ENCODE results near the gene RPN1.
"Not testable (repeated sequence)": the region's sequence is repeated elsewhere in the genome, so short reads cannot be mapped to it uniquely, and the experiment has no call there.

Gene RPN1

DNA sequence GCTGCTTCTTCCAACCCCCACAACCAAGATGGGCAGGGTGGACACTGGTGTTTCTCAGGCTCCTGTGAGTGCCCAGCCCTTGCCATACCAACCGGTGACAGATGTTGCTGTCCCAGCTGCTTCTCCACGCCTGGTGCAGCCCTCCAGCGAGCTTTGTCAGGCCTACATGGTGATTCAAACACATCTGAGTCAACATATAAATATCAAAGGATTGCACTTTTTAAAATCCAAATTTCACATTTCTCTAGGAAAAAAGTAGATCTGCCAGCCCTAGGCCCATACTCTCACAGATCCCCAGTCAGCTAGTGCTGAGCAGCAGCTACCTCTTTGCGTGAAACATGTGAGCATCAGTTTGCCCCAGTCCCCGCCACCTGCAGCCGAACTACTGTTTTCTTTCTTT, 52.7 kb downstream of the RPN1 start:
- no peaks in the 10 kb centered on the region for H3K4me1 ChIP-seq
- H3K9ac ChIP-seq = no peak overlapping the region
- no peak overlapping the region for H3K4me2 ChIP-seq (ENCODE audit: low read length)
- no peak overlapping the region for H3K4me3 ChIP-seq (ENCODE audit: low read depth, low read length)
- TF ChIP-seq, protein P1, sequence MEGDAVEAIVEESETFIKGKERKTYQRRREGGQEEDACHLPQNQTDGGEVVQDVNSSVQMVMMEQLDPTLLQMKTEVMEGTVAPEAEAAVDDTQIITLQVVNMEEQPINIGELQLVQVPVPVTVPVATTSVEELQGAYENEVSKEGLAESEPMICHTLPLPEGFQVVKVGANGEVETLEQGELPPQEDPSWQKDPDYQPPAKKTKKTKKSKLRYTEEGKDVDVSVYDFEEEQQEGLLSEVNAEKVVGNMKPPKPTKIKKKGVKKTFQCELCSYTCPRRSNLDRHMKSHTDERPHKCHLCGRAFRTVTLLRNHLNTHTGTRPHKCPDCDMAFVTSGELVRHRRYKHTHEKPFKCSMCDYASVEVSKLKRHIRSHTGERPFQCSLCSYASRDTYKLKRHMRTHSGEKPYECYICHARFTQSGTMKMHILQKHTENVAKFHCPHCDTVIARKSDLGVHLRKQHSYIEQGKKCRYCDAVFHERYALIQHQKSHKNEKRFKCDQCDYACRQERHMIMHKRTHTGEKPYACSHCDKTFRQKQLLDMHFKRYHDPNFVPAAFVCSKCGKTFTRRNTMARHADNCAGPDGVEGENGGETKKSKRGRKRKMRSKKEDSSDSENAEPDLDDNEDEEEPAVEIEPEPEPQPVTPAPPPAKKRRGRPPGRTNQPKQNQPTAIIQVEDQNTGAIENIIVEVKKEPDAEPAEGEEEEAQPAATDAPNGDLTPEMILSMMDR (IDR thresholded peaks at IDR 0.05) = no peak
- no peaks in the 10 kb centered on the region for H3K36me3 ChIP-seq (ENCODE audit: control insufficient read depth, insufficient read depth, low read length)
- no peak overlapping the region for H2AFZ ChIP-seq
- H3K27ac ChIP-seq = no peak overlapping the region
- no peaks in the 10 kb centered on the region for H3K27me3 ChIP-seq (ENCODE audit: control insufficient read depth, insufficient read depth, low read length)
- no peaks in the 10 kb centered on the region for H3K9me3 ChIP-seq (ENCODE audit: control insufficient read depth, low read length)
- H3K79me2 ChIP-seq = no peaks in the 10 kb centered on the region

DNA sequence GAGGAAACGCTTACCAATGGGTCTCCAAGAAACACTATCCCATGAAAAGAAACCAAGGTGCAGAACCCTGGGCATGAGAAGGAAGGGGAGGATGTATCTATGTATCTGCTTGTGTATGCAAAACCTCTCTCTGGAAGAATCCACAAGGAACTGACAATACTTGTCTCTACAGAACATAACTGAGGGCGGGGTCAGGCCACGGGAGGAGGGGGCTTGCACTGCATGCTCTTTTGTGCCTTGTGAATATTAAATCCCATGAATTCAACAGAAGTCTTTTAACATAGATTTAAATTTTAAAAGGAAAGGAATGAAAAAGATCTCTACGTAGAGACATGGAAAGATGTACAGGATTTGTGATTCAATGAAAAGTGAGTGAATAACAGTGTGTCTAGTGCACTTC, 57.8 kb downstream of the RPN1 start:
- no peak overlapping the region for H3K9ac ChIP-seq
- no peaks in the 10 kb centered on the region for H3K4me1 ChIP-seq

DNA sequence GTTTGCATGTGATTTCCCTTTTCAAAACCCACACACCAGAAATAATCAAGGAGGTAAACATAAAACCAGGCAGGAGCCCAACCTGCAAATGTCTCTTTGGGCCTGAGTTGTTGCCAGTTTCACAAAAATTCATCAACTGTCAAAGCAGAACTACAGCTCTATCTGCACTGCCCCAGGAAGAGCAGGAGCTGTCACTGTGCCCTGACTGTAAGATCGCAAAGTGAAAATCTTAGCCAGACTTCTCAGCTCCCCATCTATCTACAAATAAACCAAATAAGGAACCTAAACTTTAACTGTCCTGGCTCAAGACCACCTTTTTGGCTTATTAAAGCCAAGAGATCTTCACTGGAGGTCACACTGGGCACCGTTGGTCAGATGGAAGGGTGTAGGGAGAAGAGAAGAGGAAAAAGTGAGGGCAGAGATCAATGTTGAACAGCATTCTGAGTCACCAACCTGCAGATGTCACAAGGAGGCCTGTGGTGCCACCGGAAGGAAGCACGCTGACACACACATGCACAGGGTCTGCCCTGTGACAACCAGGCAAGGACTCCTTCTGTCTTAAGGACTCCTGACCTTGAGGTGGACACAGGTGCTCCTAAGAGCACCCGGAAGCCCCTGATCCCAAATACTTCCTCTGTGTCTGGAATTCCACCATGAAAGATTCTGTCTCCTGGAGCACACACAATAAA, 58.7 kb downstream of the RPN1 start:
- no peak overlapping the region for H3K4me3 ChIP-seq (ENCODE audit: low read depth, low read length)
- no peaks in the 10 kb centered on the region for H3K36me3 ChIP-seq (ENCODE audit: control insufficient read depth, insufficient read depth, low read length)
- H3K9ac ChIP-seq = no peak overlapping the region
- no peak overlapping the region for H3K27ac ChIP-seq
- H3K9me3 ChIP-seq (ENCODE audit: control insufficient read depth, low read length) = no peaks in the 10 kb centered on the region
- TF ChIP-seq, protein P1 (IDR thresholded peaks at IDR 0.05) = no peak
- H2AFZ ChIP-seq = no peak overlapping the region
- H3K4me2 ChIP-seq (ENCODE audit: low read length) = no peak overlapping the region
- H3K79me2 ChIP-seq = no peaks in the 10 kb centered on the region
- H3K4me1 ChIP-seq = no peaks in the 10 kb centered on the region
- H3K27me3 ChIP-seq (ENCODE audit: control insufficient read depth, insufficient read depth, low read length) = no peaks in the 10 kb centered on the region

More for the DNA sequence above, 57.8 kb downstream of the RPN1 start:
- Histone ChIP-seq H3K79me2 (no peaks in the 10 kb centered on the region), H3K36me3 (ENCODE audit: control insufficient read depth, insufficient read depth, low read length) (no peaks in the 10 kb centered on the region), H3K4me3 (ENCODE audit: low read depth, low read length) (no peak overlapping the region), H2AFZ (no peak overlapping the region), H3K27ac (no peak overlapping the region), H3K9me3 (ENCODE audit: control insufficient read depth, low read length) (no peaks in the 10 kb centered on the region), H3K27me3 (ENCODE audit: control insufficient read depth, insufficient read depth, low read length) (no peaks in the 10 kb centered on the region), H3K4me2 (ENCODE audit: low read length) (no peak overlapping the region)
- TF ChIP-seq, protein P1 (IDR thresholded peaks at IDR 0.05) = no peak

DNA sequence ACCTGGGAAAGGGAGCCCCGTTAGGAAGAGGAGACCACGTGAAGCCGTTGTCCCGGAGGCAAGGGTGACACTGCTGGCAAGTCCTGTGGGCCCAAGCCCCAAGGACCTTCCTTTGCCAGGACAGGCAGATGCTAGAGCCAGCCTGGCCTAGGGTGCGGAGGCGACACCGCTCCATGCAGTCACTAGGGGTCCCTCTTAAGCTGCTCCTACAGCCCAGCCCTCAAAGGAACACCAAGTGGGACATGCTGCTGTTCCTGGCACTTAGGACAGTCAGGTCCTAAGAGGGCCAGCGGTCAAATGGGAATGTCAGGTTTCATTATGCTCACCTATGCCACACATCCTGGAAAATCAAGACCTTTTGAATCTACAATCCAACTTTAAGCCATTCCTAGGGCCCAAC, 59.7 kb downstream of the RPN1 start:
- Histone ChIP-seq H3K4me1 (no peaks in the 10 kb centered on the region), H3K27me3 (ENCODE audit: control insufficient read depth, insufficient read depth, low read length) (no peaks in the 10 kb centered on the region), H3K9me3 (ENCODE audit: control insufficient read depth, low read length) (no peaks in the 10 kb centered on the region), H3K4me3 (ENCODE audit: low read depth, low read length) (no peak overlapping the region), H2AFZ (no peak overlapping the region), H3K4me2 (ENCODE audit: low read length) (no peak overlapping the region), H3K27ac (no peak overlapping the region), H3K79me2 (no peaks in the 10 kb centered on the region), H3K9ac (no peak overlapping the region), H3K36me3 (ENCODE audit: control insufficient read depth, insufficient read depth, low read length) (no peaks in the 10 kb centered on the region)
- TF ChIP-seq, protein P1 (IDR thresholded peaks at IDR 0.05) = no peak

DNA sequence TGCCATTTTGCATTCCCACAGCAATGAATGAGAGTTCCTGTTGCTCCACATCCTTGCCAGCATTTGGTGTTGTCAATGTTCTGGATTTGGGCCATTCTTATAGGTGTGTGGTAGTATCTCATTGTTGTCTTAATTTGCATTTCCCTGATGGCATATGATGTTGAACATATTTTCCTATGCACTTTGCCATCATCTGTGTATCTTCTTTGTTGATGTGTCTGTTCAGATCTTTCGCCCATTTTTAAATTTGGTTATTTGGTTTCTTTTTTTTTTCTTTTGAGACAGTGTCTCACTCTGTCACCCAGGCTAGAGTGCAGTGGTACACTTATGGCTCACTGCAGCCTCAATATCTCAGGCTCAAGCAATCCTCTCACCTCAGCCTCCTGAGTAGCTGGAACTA, 60.6 kb downstream of the RPN1 start:
- not testable (repeated sequence) for H2AFZ ChIP-seq; H3K36me3 ChIP-seq (ENCODE audit: control insufficient read depth, insufficient read depth, low read length); H3K9me3 ChIP-seq (ENCODE audit: control insufficient read depth, low read length); H3K9ac ChIP-seq; H3K4me2 ChIP-seq (ENCODE audit: low read length); H3K27me3 ChIP-seq (ENCODE audit: control insufficient read depth, insufficient read depth, low read length); H3K4me3 ChIP-seq (ENCODE audit: low read depth, low read length); H3K27ac ChIP-seq; H3K4me1 ChIP-seq; H3K79me2 ChIP-seq
